Uterus (tissue), 4 donors: ENCODE results near the gene UCHL3. TPM values are rescaled to one million over a fixed set of nuclear protein-coding genes. Genes with fewer than 3 reads are reported as not detected.

Source experiments
- DNase-seq, 2 donors: peaks; one replicate each; pipeline ENCODE4 v3.0.0-alpha.2; 2019 to 2020
- H3K27ac ChIP-seq, 2 donors: fragments of 200-600 bp; sonication (generic); 1 replicate in 1 of 2; 2 replicates in 1 of 2; pipeline ENCODE4 v1.5.1; 2016 to 2018
- H3K27me3 ChIP-seq, 2 donors: fragments of 200-600 bp; sonication (generic); one replicate each; pipeline ENCODE4 v1.5.1; 2018 to 2019; ENCODE audit warnings: control low read depth in 1 of 2
- H3K36me3 ChIP-seq, 2 donors: fragments of 200-600 bp; sonication (generic); one replicate each; pipeline ENCODE4 v1.5.1; 2019; ENCODE audit warnings: control low read depth in 1 of 2
- H3K4me1 ChIP-seq, 2 donors: fragments of 200-600 bp; sonication (generic); one replicate each; pipeline ENCODE4 v1.5.1; 2018 to 2019; ENCODE audit warnings: control low read depth in 1 of 2
- H3K4me3 ChIP-seq, 2 donors: fragments of 200-600 bp; sonication (generic); 1 replicate in 1 of 2; 2 replicates in 1 of 2; pipeline ENCODE4 v1.5.1; 2018 to 2019; ENCODE audit warnings: mild to moderate bottlenecking in 1 of 2
- H3K9me3 ChIP-seq, 2 donors: fragments of 200-600 bp; sonication (generic); one replicate each; pipeline ENCODE4 v1.5.1; 2019; ENCODE audit warnings: control low read depth in 1 of 2
- CTCF ChIP-seq, 4 experiments: fragments of 200-600 bp in 2 of 4; fragments of 450-650 bp in 2 of 4; sonication (generic) in 2 of 4; IDR thresholded peaks; one replicate each; pipeline ENCODE4 v1.5.1; 2016 to 2019; ENCODE audit warnings: antibody characterized with exemption in 4 of 4, mild to moderate bottlenecking in 2 of 4, moderate library complexity in 1 of 4
- POLR2A ChIP-seq, 2 donors: fragments of 450-650 bp; IDR thresholded peaks; one replicate each; pipeline ENCODE4 v1.6.1; 2016; ENCODE audit warnings: antibody characterized with exemption in 2 of 2, mild to moderate bottlenecking in 1 of 2, moderate library complexity in 1 of 2
- intact Hi-C: fragments of 100-400 bp; cut with DNase I; formaldehyde crosslinking; loops from one replicate; pipeline ENCODE4 v1.15.1; 2023; ENCODE audit warnings: low total_unique reads
- total RNA-seq, 4 donors: library from RNA; depleted of rRNA in 3 of 4; stranded (reverse); fragments of >200 nt in 3 of 4; gene quantifications; one replicate each; pipeline versions ENCODE4 v1.1.0 to v1.2.4, GENCODE V29; 2014 to 2023
- donor health status: DM: yes; HTN: yes; CAD: no.

The UCHL3 gene
- total RNA-seq, 4 donors from 2014 or later, result 12.7 to 19.6 (median 17.7) TPM

- Histone ChIP-seq H3K4me3 (no peak overlapping the region), H3K27ac (no peak overlapping the region), H3K27me3 (no peaks in the 10 kb centered on the region), H3K4me1 (no peaks in the 10 kb centered on the region), H3K36me3 (no peaks in the 10 kb centered on the region), H3K9me3 (no peaks in the 10 kb centered on the region)
- no peak for DNase-seq
- TF ChIP-seq POLR2A (IDR thresholded peaks at IDR 0.05), result no peak
- TF ChIP-seq CTCF (IDR thresholded peaks at IDR 0.05), result no peak
- intact Hi-C loops, result no loop called here
Observed at GRCh38 chr13:75566658-75567057, 17.1 kb downstream of the UCHL3 start.

GRCh38 chr13:75569576-75569975 lies 20.0 kb downstream of the UCHL3 start:
- Histone ChIP-seq H3K36me3 (no peaks in the 10 kb centered on the region), H3K27me3 (no peaks in the 10 kb centered on the region), H3K4me3 (no peak overlapping the region), H3K4me1 (no peaks in the 10 kb centered on the region), H3K27ac (no peak overlapping the region), H3K9me3 (no peaks in the 10 kb centered on the region)
- DNase-seq, result no peak
- TF ChIP-seq CTCF (IDR thresholded peaks at IDR 0.05) (no peak), POLR2A (IDR thresholded peaks at IDR 0.05) (no peak)
- intact Hi-C loops, result no loop called here

- DNase-seq, result no peak
- intact Hi-C loops, result no loop called here
Observed at GRCh38 chr13:75579529-75579928, 29.9 kb downstream of the UCHL3 start.

GRCh38 chr13:75581874-75582640 lies 32.5 kb downstream of the UCHL3 start:
- Histone ChIP-seq H3K4me1 (no peaks in the 10 kb centered on the region), H3K4me3 (no peak overlapping the region), H3K9me3 (no peaks in the 10 kb centered on the region), H3K36me3 (no peaks in the 10 kb centered on the region), H3K27me3 (no peaks in the 10 kb centered on the region), H3K27ac (no peak overlapping the region)
- no peak for DNase-seq
- intact Hi-C loops, result no loop called here
- TF ChIP-seq CTCF (IDR thresholded peaks at IDR 0.05) (no peak), POLR2A (IDR thresholded peaks at IDR 0.05) (no peak)

More at GRCh38 chr13:75579529-75579928, 29.9 kb downstream of the UCHL3 start:
- H3K4me3 ChIP-seq, result no peak overlapping the region
- H3K4me1 ChIP-seq, result no peaks in the 10 kb centered on the region
- H3K27ac ChIP-seq, result no peak overlapping the region
- no peaks in the 10 kb centered on the region for H3K9me3 ChIP-seq
- H3K27me3 ChIP-seq, result no peaks in the 10 kb centered on the region
- H3K36me3 ChIP-seq, result no peaks in the 10 kb centered on the region
- TF ChIP-seq CTCF (IDR thresholded peaks at IDR 0.05), result no peak
- TF ChIP-seq POLR2A (IDR thresholded peaks at IDR 0.05), result no peak

- no peak overlapping the region for H3K4me3 ChIP-seq
Observed at GRCh38 chr13:75583091-75583490, 33.5 kb downstream of the UCHL3 start.

More at GRCh38 chr13:75583091-75583490, 33.5 kb downstream of the UCHL3 start:
- Histone ChIP-seq H3K27ac (no peak overlapping the region), H3K36me3 (no peaks in the 10 kb centered on the region), H3K27me3 (no peaks in the 10 kb centered on the region), H3K4me1 (no peaks in the 10 kb centered on the region), H3K9me3 (no peaks in the 10 kb centered on the region)
- intact Hi-C loops, result no loop called here
- no peak for DNase-seq
- TF ChIP-seq POLR2A (IDR thresholded peaks at IDR 0.05) (no peak), CTCF (IDR thresholded peaks at IDR 0.05) (no peak)
